Measurements from ENCODE around the gene HIVEP2.

HIVEP2 gene

DNA sequence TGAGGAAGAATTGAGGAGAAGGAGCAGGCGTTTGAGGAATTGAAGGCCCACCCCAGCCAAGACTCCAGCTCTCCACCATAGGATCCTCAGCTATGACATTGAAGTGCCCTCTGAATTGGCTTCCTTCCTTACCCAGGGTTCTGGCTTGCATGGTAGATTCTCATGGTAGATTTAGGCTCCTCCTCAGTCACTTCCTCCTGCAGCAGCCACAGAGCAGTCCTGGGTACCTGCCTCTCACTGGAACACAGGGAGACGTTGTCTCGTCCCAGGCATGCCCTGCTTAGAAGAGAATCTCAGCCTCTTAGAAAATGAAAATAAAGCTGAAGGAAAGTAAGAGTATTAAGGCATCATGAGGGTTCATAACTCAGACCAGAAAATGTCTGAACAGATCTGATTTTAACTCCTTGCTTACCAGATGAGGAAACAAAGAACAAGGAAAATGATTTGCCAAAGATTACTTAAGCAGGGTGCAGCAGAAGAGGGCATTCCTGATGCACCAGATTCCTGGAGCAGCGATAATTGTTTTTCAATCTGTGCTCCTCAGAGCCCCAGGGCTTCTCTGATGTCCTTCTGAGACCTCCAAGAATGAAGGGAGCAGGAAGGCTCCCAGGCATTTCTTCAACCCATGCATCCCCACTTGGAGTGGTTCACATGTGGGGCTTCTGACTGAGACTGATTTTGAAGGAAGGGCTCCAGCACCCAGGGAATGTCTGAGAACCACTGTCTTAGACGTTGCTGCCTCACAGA lies 219.8 kb downstream of the HIVEP2 start:
- Histone ChIP-seq H3K4me1 (no peaks in the 10 kb centered on the region), H3K36me3 (no peaks in the 10 kb centered on the region), H3K27ac (no peak overlapping the region), H3K4me3 (no peak overlapping the region), H3K9me3 (no peaks in the 10 kb centered on the region), H3K27me3 (peaks cover 0 to 5% of the 10 kb centered on the region in 2 donors)
- DNase-seq, result no peak
- intact Hi-C loops (cut with DNase I; ENCODE audit: low total_unique reads), result no loop called here
- TF ChIP-seq, protein P1, sequence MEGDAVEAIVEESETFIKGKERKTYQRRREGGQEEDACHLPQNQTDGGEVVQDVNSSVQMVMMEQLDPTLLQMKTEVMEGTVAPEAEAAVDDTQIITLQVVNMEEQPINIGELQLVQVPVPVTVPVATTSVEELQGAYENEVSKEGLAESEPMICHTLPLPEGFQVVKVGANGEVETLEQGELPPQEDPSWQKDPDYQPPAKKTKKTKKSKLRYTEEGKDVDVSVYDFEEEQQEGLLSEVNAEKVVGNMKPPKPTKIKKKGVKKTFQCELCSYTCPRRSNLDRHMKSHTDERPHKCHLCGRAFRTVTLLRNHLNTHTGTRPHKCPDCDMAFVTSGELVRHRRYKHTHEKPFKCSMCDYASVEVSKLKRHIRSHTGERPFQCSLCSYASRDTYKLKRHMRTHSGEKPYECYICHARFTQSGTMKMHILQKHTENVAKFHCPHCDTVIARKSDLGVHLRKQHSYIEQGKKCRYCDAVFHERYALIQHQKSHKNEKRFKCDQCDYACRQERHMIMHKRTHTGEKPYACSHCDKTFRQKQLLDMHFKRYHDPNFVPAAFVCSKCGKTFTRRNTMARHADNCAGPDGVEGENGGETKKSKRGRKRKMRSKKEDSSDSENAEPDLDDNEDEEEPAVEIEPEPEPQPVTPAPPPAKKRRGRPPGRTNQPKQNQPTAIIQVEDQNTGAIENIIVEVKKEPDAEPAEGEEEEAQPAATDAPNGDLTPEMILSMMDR (IDR thresholded peaks at IDR 0.05), result no peak

DNA sequence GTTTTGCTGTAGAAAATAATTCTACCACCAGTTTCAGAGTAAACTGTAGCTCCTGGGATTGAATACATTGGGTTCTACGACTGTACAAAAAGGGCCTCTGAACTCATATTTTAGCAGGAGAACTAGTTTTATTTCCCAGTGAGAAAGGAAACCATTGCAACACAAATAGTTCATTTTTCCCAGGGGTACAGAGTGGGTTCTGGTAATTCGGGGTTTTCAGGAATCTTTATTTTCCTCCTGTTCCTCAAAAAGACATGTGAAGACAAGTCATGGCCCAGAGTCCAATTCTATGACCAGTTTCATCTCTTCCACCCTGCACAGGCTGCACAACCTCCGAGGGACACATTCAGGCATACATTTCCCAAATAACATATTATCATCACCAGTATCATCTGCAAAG lies 222.1 kb downstream of the HIVEP2 start:
- TF ChIP-seq, protein P1 (IDR thresholded peaks at IDR 0.05), result no peak
- DNase-seq, result no peak
- H3K36me3 ChIP-seq, result no peaks in the 10 kb centered on the region
- H3K4me3 ChIP-seq, result no peak overlapping the region
- H3K9me3 ChIP-seq, result peaks cover 0 to 17% (median 9%) of the 10 kb centered on the region in 3 donors
- H3K4me1 ChIP-seq, result no peaks in the 10 kb centered on the region
- intact Hi-C loops (cut with DNase I; ENCODE audit: low total_unique reads), result no loop called here
- H3K27ac ChIP-seq, result no peak overlapping the region
- peaks cover 0 to 5% of the 10 kb centered on the region in 2 donors for H3K27me3 ChIP-seq

DNA sequence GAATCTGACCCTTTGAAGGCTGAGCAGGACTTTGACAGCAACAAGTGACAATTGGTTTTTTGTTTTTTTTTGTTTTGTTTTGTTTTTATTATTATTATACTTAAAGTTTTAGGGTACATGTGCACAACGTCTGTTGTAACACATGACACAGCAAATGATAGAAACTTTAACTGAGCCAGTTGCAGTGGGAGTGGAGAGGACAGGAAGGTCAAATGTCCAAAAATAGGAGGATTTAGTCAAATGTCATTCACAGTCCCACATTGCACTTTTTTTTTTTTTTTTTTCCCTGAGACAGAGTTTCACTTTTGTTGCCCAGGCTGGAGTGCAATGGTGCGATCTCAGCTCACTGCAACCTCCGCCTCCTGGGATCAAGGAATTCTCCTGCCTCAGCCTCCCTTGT lies 223.0 kb downstream of the HIVEP2 start:
- Histone ChIP-seq H3K9me3 (peaks cover 0 to 17% (median 9%) of the 10 kb centered on the region in 3 donors), H3K27ac (no peak overlapping the region), H3K27me3 (peaks cover 0 to 1% of the 10 kb centered on the region in 2 donors), H3K4me3 (no peak overlapping the region), H3K4me1 (no peaks in the 10 kb centered on the region), H3K36me3 (no peaks in the 10 kb centered on the region)
- intact Hi-C loops (cut with DNase I; ENCODE audit: low total_unique reads), result no loop called here
- no peak for DNase-seq
- TF ChIP-seq, protein P1 (IDR thresholded peaks at IDR 0.05), result no peak

DNA sequence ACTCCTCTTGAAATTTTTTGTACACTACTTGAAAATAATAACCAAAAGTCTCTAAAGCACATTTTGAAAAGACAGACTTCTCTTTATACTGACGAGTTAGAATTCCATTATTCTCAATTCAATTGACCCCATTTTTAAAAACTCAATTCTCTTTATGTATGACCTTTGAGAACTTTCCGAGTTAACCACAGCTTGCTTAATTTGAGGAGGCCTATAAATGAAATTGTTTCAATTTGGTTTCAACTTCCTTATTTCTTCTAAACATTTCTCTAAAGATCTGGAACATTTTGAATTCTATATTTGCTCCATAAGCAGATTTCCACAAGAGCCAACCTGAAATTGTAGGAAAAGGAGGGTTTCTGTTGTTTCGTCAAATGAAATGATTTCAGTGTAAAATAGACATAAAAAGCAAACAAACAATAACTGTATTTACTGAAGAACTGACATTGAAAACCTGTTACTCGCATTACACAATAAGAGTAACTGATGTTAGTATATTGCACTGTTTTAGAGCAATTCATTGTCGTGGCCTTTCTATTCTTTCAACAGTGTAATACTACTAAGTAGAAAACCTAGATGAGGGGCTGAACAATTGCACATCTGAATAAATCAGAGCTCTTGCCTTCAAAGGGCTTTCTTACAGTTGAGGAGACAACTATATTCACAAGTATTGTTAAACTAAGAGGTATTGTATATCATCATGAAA lies 223.6 kb downstream of the HIVEP2 start:
- TF ChIP-seq, protein P1 (IDR thresholded peaks at IDR 0.05), result no peak
- no peak overlapping the region for H3K27ac ChIP-seq

DNA sequence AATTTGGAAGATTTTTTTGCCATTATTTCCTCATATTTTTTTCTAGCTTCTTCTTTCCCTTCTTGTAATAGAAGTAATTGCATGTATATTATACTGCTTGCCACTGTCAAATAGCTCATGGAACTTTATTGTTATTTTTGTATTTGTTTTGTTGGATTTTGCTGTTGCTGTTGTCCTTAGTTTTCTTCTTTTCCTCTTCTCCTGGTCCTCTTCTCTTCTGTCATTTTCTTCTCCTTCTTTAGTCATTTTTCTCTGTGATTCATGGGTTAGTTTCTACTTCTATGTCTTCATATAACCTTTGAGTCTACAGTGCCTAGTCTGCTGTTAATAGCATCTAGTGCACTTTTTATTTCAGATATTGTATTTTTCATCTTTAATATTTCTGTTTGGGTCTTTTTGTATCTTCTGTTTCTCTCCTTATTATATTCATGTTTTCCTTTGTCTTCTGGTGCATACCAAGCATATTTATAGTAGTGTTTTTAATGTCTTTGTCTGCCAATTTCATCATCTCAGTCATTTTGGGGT lies 226.2 kb downstream of the HIVEP2 start:
- intact Hi-C loops (cut with DNase I; ENCODE audit: low total_unique reads), result no loop called here
- no peaks in the 10 kb centered on the region for H3K36me3 ChIP-seq
- no peaks in the 10 kb centered on the region for H3K27me3 ChIP-seq
- H3K4me3 ChIP-seq, result no peak overlapping the region
- H3K27ac ChIP-seq, result no peak overlapping the region
- no peaks in the 10 kb centered on the region for H3K4me1 ChIP-seq
- peaks cover 0 to 17% (median 9%) of the 10 kb centered on the region in 3 donors for H3K9me3 ChIP-seq
- TF ChIP-seq, protein P1 (IDR thresholded peaks at IDR 0.05), result no peak
- no peak for DNase-seq

More for the DNA sequence above, 223.6 kb downstream of the HIVEP2 start:
- Histone ChIP-seq H3K36me3 (no peaks in the 10 kb centered on the region), H3K9me3 (peaks cover 0 to 17% (median 9%) of the 10 kb centered on the region in 3 donors), H3K4me1 (no peaks in the 10 kb centered on the region), H3K27me3 (no peaks in the 10 kb centered on the region), H3K4me3 (no peak overlapping the region)
- DNase-seq, result no peak
- intact Hi-C loops (cut with DNase I; ENCODE audit: low total_unique reads), result no loop called here

Measured in tibial artery (tissue), 4 donors.